K562 (cell line): ENCODE data around the gene KLK15. TPM values are rescaled to one million over a fixed set of nuclear protein-coding genes. Genes with fewer than 3 reads are reported as not detected.

Experiments
- ARID1B ChIP-seq: fragments of 450-650 bp; IDR thresholded peaks from 2 replicates; pipeline ENCODE4 v1.6.1; 2016; ENCODE audit warnings: antibody characterized with exemption, mild to moderate bottlenecking, inconsistent platforms
- CBFA2T3 ChIP-seq: fragments of 450-650 bp; IDR thresholded peaks from 2 replicates; pipeline ENCODE4 v1.6.1; 2017
- EWSR1 ChIP-seq: fragments of 450-650 bp; IDR thresholded peaks from 2 replicates; pipeline ENCODE4 v1.6.1; 2018; ENCODE audit warnings: borderline replicate concordance, mild to moderate bottlenecking, low read depth, moderate library complexity; ENCODE audit not compliant: partially characterized antibody
- FOXM1 ChIP-seq, 2 experiments: fragments of 450-650 bp in 1 of 2; sonication (generic) in 1 of 2; formaldehyde crosslinking in 1 of 2; IDR thresholded peaks; 2 replicates each; pipeline versions ENCODE4 v1.6.1 to v1.9.0; 2017 to 2022; ENCODE audit warnings: low read depth in 2 of 2, mild to moderate bottlenecking in 2 of 2, missing genetic modification reagents in 1 of 2, moderate library complexity in 1 of 2
- HDAC1 ChIP-seq, 2 experiments: fragments of 450-650 bp; IDR thresholded peaks; 2 replicates each; pipeline ENCODE4 v1.6.1; 2016 to 2017; ENCODE audit warnings: inconsistent platforms in 1 of 2, mild to moderate bottlenecking in 1 of 2, moderate library complexity in 1 of 2
- L3MBTL2 ChIP-seq: fragments of 450-650 bp; IDR thresholded peaks from 2 replicates; pipeline ENCODE4 v1.6.1; 2016; ENCODE audit warnings: mild to moderate bottlenecking, moderate library complexity
- LEF1 ChIP-seq: fragments of 450-650 bp; IDR thresholded peaks from 2 replicates; pipeline ENCODE4 v1.6.1; 2016; ENCODE audit warnings: mild to moderate bottlenecking
- NEUROD1 ChIP-seq: fragments of 150-350 bp; IDR thresholded peaks from 2 replicates; pipeline ENCODE4 v1.6.1; 2014; ENCODE audit warnings: borderline replicate concordance, low read length, low read depth; ENCODE audit not compliant: partially characterized antibody
- NFRKB ChIP-seq: fragments of 450-650 bp; IDR thresholded peaks from 2 replicates; pipeline ENCODE4 v1.6.1; 2016; ENCODE audit warnings: low read depth
- NONO ChIP-seq, 2 experiments: fragments of 200-400 bp in 1 of 2; fragments of 450-650 bp in 1 of 2; formaldehyde crosslinking in 1 of 2; IDR thresholded peaks; 2 replicates each; pipeline ENCODE4 v1.6.1; 2017; ENCODE audit warnings: low read depth in 2 of 2, mild to moderate bottlenecking in 2 of 2, moderate library complexity in 2 of 2, low read length in 1 of 2
- NR1H2 ChIP-seq: sonication (generic); formaldehyde crosslinking; IDR thresholded peaks from 2 replicates; pipeline ENCODE4 v1.4.0; 2020; ENCODE audit warnings: mild to moderate bottlenecking, missing genetic modification reagents
- NRF1 ChIP-seq, 2 experiments: fragments of 450-650 bp; IDR thresholded peaks in 1 of 2; conservative IDR thresholded peaks in 1 of 2; 2 replicates each; pipeline ENCODE4 v1.6.1; 2014; ENCODE audit warnings: mild to moderate bottlenecking in 2 of 2
- RNF2 ChIP-seq: sonication (generic); IDR thresholded peaks from 2 replicates; pipeline ENCODE4 v1.6.1; 2016
- SMARCA4 ChIP-seq: fragments of 450-650 bp; IDR thresholded peaks from 2 replicates; pipeline ENCODE4 v1.6.1; 2016
- SMARCE1 ChIP-seq: fragments of 450-650 bp; IDR thresholded peaks from 2 replicates; pipeline ENCODE4 v1.7.1; 2016; ENCODE audit warnings: mild to moderate bottlenecking
- TEAD1 ChIP-seq, 2 experiments: fragments of 450-650 bp in 1 of 2; sonication (generic) in 1 of 2; formaldehyde crosslinking; IDR thresholded peaks; 2 replicates each; pipeline versions ENCODE4 v1.4.0 to v1.8.0; 2020 to 2022; ENCODE audit warnings: mild to moderate bottlenecking in 2 of 2, missing genetic modification reagents in 1 of 2
- YY1 ChIP-seq, 3 experiments: IDR thresholded peaks; 2 replicates each; pipeline ENCODE4 v1.6.1; 2011; ENCODE audit warnings: low read length in 2 of 3, mild to moderate bottlenecking in 2 of 3, moderate library complexity in 2 of 3, borderline replicate concordance in 1 of 3, control low read depth in 1 of 3, low read depth in 1 of 3; ENCODE audit not compliant: insufficient read depth in 3 of 3, insufficient replicate concordance in 2 of 3, control insufficient read depth in 1 of 3, insufficient read length in 1 of 3; ENCODE audit errors: extremely low read depth in 1 of 3
- ZEB2 ChIP-seq: fragments of 450-650 bp; IDR thresholded peaks from 2 replicates; pipeline ENCODE4 v1.6.1; 2016
- ZNF121 ChIP-seq: sonication (generic); formaldehyde crosslinking; conservative IDR thresholded peaks from 2 replicates; pipeline ENCODE4 v1.8.0; 2022; ENCODE audit warnings: missing genetic modification reagents
- polyA plus RNA-seq, 8 experiments: library from polyadenylated mRNA; depleted of rRNA in 4 of 8; stranded (reverse) in 5 of 8; unstranded in 3 of 8; fragments of >200 nt; fragmentation: Nextera tagmentation in 2 of 8; fragmentation: Illumina TruSeq in 1 of 8; extraction: Ambion mirVana in 2 of 8; extraction: Trizol in 1 of 8; gene quantifications; 2 replicates each; pipeline versions ENCODE4 v1.2.1 to v1.2.3, GENCODE V29; 2011 to 2014; ENCODE audit warnings: inconsistent platforms in 1 of 8, missing spikeins in 1 of 8
- total RNA-seq, 7 experiments: library from RNA; depleted of rRNA in 6 of 7; stranded (reverse); fragments of >200 nt in 6 of 7; fragmentation: Illumina TruSeq in 2 of 7; extraction: Trizol in 2 of 7; gene quantifications; 2 replicates each; pipeline versions ENCODE4 v1.2.1 to v1.2.3, GENCODE V29; 2011 to 2021; ENCODE audit warnings: low replicate concordance in 1 of 7
- TF ChIP-seq, protein P1 (sequence below), 2 experiments: IDR thresholded peaks; 2 replicates each; pipeline ENCODE4 v1.6.1; 2011; ENCODE audit warnings: borderline replicate concordance in 1 of 2, control low read depth in 1 of 2, low read depth in 1 of 2, low read length in 1 of 2, mild to moderate bottlenecking in 1 of 2, mixed read lengths in 1 of 2, moderate library complexity in 1 of 2; ENCODE audit not compliant: insufficient read depth in 1 of 2, insufficient read length in 1 of 2, poor library complexity in 1 of 2, severe bottlenecking in 1 of 2; ENCODE audit errors: extremely low read depth in 1 of 2
- TF ChIP-seq, protein P2 (sequence below): fragments of 450-650 bp; IDR thresholded peaks from 2 replicates; pipeline ENCODE4 v1.6.1; 2016; ENCODE audit warnings: antibody characterized with exemption
- TF ChIP-seq, protein P3 (sequence below): fragments of 250-450 bp; sonication (Bioruptor Pico); IDR thresholded peaks from 2 replicates; pipeline ENCODE4 v1.4.0; 2020; ENCODE audit warnings: mild to moderate bottlenecking, moderate library complexity

KLK15 gene
- total and polyA plus RNA-seq, 9 of the 15 experiments (the other 6 are each of a cell fraction or from before 2014, with no cell fraction given) = not detected

DNA sequence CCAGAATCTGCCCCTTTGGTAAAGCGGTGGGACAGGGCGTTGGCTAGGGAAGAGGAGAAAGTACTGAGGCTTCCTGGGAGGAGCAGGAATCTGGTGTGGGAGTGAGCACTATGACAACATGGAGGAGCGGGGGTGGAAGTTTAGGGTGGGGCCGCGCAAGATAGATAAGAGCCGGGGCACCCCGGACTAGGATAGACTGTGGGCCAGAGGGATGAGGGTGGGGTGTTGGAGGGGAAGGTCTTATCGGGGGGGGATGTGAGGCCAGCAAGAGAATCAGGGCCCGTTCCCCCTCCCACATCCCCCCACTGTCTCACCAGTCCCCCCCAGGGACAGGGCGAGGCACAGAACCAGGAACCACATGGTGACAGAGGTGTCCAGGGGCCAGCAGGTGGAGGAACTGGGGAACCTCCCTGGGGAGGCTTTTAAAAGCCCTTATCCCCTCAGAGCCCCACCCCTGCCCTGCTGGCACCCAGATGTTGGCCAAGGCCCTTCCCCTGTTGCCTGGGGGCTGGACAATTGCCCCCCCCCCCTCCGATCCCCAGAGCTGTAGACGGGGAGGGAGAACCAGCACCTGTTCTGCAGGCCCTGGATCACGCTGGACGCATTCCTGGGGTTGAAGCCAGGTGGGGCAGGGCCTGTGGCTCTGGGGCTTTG lies 9.9 kb downstream of the KLK15 start, which contains the start of gene KLK1 (continued):
- TF ChIP-seq YY1 (IDR thresholded peaks at IDR 0.05; ENCODE audit: borderline replicate concordance in 1 of 3, control insufficient read depth in 1 of 3, extremely low read depth in 1 of 3, insufficient read depth in 3 of 3, insufficient read length in 1 of 3, insufficient replicate concordance in 2 of 3, low read depth in 1 of 3, low read length in 2 of 3) (peak in 1 of 3 experiments; percentile 63), SMARCE1 (peak; percentile 87), TEAD1 (CRISPR knock-in tag; IDR thresholded peaks at IDR 0.05) (peak in 1 of 2 experiments; percentile 26; a peak in 1 of 4 replicates), LEF1 (peak; percentile 62), NONO (IDR thresholded peaks at IDR 0.05; ENCODE audit: low read depth in 2 of 2, low read length in 1 of 2) (no peak), NEUROD1 (peak; percentile 51), CBFA2T3 (peak; percentile 51; the same call in 1 of the 2 replicates), HDAC1 (IDR thresholded peaks at IDR 0.05) (0 out of 4 replicates have a peak, but pooled peaks of 1 of the 2 experiments have one; percentile 29), NRF1 (conservative IDR thresholded peaks at IDR 0.05 in 1 of 2, IDR thresholded peaks at IDR 0.05 in 1 of 2) (peak; percentile 41 to 44; a peak in 2 of 4 replicates), NFRKB (0 out of 2 replicates have a peak, but pooled peaks have one; percentile 7), ZNF121 (CRISPR knock-in tag) (no peak), SMARCA4 (peak; percentile 72; the same call in 1 of the 2 replicates), RNF2 (0 out of 2 replicates have a peak, but pooled peaks have one; percentile 34), FOXM1 (IDR thresholded peaks at IDR 0.05; ENCODE audit: low read depth) (0 out of 2 replicates have a peak, but pooled peaks have one; percentile 24), FOXM1 (CRISPR knock-in tag; IDR thresholded peaks at IDR 0.05; ENCODE audit: low read depth) (no peak), NR1H2 (CRISPR knock-in tag) (no peak), EWSR1 (no peak), ZEB2 (peak; percentile 42; the same call in 1 of the 2 replicates), L3MBTL2 (peak; percentile 57), ARID1B (peak; percentile 83)
- TF ChIP-seq, protein P1, sequence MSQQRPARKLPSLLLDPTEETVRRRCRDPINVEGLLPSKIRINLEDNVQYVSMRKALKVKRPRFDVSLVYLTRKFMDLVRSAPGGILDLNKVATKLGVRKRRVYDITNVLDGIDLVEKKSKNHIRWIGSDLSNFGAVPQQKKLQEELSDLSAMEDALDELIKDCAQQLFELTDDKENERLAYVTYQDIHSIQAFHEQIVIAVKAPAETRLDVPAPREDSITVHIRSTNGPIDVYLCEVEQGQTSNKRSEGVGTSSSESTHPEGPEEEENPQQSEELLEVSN (IDR thresholded peaks at IDR 0.05; ENCODE audit: borderline replicate concordance in 1 of 2, extremely low read depth in 1 of 2, insufficient read depth in 1 of 2, insufficient read length in 1 of 2, low read depth in 1 of 2, low read length in 1 of 2, poor library complexity in 1 of 2, severe bottlenecking in 1 of 2) = peak in 1 of 2 experiments; percentile 13
- TF ChIP-seq, protein P2, sequence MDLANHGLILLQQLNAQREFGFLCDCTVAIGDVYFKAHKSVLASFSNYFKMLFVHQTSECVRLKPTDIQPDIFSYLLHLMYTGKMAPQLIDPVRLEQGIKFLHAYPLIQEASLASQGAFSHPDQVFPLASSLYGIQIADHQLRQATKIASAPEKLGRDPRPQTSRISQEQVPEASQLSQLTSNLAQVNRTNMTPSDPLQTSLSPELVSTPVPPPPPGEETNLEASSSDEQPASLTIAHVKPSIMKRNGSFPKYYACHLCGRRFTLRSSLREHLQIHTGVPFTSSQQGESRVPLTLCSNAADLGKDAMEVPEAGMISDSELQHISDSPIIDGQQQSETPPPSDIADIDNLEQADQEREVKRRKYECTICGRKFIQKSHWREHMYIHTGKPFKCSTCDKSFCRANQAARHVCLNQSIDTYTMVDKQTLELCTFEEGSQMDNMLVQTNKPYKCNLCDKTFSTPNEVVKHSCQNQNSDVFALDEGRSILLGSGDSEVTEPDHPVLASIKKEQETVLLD = peak; percentile 53; the same call in 1 of the 2 replicates
- TF ChIP-seq, protein P3, sequence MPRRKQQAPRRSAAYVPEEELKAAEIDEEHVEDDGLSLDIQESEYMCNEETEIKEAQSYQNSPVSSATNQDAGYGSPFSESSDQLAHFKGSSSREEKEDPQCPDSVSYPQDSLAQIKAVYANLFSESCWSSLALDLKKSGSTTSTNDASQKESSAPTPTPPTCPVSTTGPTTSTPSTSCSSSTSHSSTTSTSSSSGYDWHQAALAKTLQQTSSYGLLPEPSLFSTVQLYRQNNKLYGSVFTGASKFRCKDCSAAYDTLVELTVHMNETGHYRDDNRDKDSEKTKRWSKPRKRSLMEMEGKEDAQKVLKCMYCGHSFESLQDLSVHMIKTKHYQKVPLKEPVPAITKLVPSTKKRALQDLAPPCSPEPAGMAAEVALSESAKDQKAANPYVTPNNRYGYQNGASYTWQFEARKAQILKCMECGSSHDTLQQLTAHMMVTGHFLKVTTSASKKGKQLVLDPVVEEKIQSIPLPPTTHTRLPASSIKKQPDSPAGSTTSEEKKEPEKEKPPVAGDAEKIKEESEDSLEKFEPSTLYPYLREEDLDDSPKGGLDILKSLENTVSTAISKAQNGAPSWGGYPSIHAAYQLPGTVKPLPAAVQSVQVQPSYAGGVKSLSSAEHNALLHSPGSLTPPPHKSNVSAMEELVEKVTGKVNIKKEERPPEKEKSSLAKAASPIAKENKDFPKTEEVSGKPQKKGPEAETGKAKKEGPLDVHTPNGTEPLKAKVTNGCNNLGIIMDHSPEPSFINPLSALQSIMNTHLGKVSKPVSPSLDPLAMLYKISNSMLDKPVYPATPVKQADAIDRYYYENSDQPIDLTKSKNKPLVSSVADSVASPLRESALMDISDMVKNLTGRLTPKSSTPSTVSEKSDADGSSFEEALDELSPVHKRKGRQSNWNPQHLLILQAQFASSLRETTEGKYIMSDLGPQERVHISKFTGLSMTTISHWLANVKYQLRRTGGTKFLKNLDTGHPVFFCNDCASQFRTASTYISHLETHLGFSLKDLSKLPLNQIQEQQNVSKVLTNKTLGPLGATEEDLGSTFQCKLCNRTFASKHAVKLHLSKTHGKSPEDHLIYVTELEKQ = no peak
